ENCODE results near the gene ZNF688.

The ZNF688 gene

GRCh38 chr16:30535777-30536190, 35.7 kb downstream of the ZNF688 start:
- H3K4me3 ChIP-seq (ENCODE audit: low read depth, low read length), result peak overlapping the region; percentile 90
- DNase-seq (ENCODE audit: low read depth), result peak; percentile 89
- peak; percentile 72 for TF ChIP-seq CTCF (IDR thresholded peaks at IDR 0.05; ENCODE audit: insufficient read depth, low read depth, low read length, missing control alignments)

DNA sequence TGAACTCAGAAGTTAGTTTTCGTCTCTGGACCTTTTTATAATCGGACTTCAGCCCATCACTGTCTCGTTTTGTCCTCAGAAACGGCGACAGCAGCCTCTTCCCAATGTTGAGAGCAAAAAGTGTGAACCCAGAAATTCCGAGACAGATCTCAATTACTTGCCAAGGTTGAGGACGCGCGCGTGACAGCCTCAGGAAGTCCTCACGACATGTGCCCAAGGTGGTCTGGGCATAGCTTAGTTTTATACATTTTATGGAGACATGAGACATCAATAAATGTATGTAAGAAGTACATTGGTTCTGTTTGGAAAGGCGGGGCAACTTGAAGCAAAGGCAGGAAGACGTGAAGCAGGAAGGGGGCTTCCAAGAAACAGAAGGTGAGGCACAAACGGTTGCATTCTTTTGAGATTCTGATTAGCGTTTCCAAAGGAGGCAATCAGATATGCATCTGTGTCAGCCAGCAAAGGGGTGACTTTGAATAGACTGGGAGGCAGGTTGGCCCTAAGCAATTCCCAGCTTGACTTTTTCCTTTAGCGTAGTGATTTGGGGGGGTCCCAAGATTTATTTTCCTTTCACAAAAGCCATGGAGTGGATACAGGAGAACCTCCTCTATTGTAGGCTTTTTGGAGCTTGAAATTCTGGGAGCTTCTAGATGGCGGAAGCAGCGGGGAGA, 36.3 kb downstream of the ZNF688 start:
- no peak for TF ChIP-seq CTCF (IDR thresholded peaks at IDR 0.05; ENCODE audit: insufficient read depth, low read depth, low read length, missing control alignments)
- DNase-seq (ENCODE audit: low read depth), result peak; percentile 66
- H3K4me3 ChIP-seq (ENCODE audit: low read depth, low read length), result peak overlapping the region; percentile 90

DNA sequence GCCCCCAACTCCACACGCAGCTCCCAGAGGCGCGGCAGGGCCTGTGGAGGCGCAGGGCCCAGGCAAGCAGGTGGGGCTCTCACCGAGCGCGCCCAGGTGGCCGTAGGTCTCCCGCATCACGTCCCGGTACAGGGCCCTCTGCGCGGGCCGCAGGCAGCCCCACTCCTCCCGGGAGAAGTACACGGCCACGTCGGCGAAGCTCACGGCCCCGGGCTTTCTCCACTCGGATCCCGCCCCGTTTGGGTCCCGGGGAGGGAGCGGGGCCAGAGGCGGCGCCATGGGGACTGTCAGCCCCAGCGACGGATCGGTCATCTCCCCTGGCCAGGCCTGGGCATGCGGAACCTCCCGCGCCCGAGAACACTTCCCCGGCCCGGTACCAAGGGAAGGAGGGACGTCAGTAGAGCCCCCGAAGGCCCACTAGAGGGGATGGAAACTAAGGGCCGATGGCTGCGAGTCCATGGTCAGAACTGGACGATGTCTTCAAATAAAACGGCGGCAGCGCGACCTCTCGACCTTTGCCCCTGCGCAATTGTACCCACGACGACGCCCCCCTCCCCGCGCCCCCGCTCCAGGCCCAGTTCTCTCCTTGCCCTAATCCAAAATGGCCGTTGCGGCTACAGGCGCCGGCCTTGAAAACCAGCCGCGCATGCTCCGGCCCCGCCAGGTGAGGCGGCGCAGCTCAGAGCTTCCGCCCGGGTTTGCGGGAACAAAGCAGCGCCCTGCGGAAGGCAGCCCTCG, 37.0 kb downstream of the ZNF688 start, which contains the start of gene ZNF747:
ZNF747 (minus strand) TSS at position 491 of the 738 bp plus-strand sequence; CDS start at position 312, 179 bp downstream.
- peak; percentile 95 for DNase-seq (ENCODE audit: low read depth)
- TF ChIP-seq CTCF (IDR thresholded peaks at IDR 0.05; ENCODE audit: insufficient read depth, low read depth, low read length, missing control alignments), result no peak
- peak within 1 kb of the TSS; percentile 90 for H3K4me3 ChIP-seq (ENCODE audit: low read depth, low read length)

- TF ChIP-seq CTCF (IDR thresholded peaks at IDR 0.05; ENCODE audit: insufficient read depth, low read depth, low read length, missing control alignments), result no peak
- H3K4me3 ChIP-seq (ENCODE audit: low read depth, low read length), result peak overlapping the region; percentile 90
- DNase-seq (ENCODE audit: low read depth), result no peak
These were observed 37.7 kb downstream of the ZNF688 start for GRCh38 chr16:30533748-30534367.

DNA sequence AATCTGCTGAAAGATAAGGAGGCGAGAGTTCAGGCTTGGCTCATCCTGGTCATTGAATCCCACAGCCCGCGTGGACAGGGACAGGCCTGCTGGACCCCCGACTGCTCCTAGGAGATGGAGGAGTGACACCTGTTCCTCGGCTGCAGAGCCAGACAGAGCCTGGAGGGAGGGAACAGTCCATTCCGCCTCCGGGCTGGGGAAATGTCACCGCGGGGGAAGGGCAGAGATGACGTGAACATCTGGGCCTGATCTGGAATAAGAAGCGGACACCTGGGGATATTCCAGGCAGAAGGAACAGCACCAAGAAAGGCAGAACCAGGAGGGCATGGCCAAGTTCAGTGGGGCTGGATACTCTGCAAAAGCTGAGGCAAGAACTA, 38.4 kb downstream of the ZNF688 start:
- DNase-seq (ENCODE audit: low read depth), result no peak
- TF ChIP-seq CTCF (IDR thresholded peaks at IDR 0.05; ENCODE audit: insufficient read depth, low read depth, low read length, missing control alignments), result no peak
- no peak overlapping the region for H3K4me3 ChIP-seq (ENCODE audit: low read depth, low read length)

DNA sequence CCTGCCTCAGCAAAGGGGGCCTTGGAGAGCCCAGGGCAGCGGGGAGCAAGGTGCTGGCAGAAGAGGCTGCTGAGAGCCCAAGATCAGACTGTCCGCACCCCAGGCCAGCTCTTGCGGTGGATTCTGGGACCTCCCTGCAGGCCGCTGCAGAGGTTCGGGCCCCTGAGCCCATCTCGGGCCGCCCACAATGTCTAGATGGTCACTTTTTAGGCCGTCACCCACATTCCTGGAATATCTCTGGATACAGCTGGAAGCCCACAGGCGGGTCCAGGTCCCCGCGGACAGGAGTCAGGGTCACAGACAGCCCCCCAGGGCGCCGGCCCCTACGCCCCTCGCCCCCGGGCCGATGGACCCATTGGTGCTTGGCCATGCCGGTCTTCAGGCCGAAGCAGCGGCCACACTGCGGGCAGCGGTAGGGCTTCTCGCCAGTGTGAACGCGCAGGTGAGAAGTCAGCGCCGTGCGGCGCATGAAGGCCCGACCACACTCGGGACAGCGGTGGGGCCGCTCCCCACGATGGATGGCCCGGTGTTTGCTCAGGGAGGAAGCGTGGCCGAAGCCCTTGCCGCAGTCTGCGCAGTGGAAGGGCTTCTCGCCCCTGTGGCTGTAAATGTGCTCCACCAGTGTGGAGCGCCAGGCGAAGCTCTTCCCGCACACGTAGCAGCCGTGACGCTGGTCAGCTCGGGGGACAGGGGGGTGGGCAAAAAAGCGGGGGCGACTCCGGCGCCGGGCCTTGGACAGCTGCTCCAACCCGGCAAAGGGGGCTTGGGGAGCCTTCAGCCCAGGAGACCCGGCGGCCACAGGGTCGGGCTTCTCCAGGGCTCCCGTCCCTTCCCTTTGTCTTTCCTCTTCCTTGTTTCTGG, 39.0 kb downstream of the ZNF688 start:
- H3K4me3 ChIP-seq (ENCODE audit: low read depth, low read length), result no peak overlapping the region
- DNase-seq (ENCODE audit: low read depth), result no peak
- no peak for TF ChIP-seq CTCF (IDR thresholded peaks at IDR 0.05; ENCODE audit: insufficient read depth, low read depth, low read length, missing control alignments)
